ENCODE data around the gene PRDM16.

Gene PRDM16

GRCh38 chr1:3433596-3434320 is 364.8 kb downstream of the PRDM16 start:
- DNase-seq (ENCODE audit: low read depth): no peak

GRCh38 chr1:3434406-3435110 is 365.6 kb downstream of the PRDM16 start:
- DNase-seq (ENCODE audit: low read depth): no peak

- DNase-seq (ENCODE audit: low read depth): no peak
Measured at GRCh38 chr1:3435666-3436065, 366.7 kb downstream of the PRDM16 start.

GRCh38 chr1:3436451-3436850 is 367.4 kb downstream of the PRDM16 start:
- no peak for DNase-seq (ENCODE audit: low read depth)

- no peak for DNase-seq (ENCODE audit: low read depth)
Measured at GRCh38 chr1:3436901-3437300, 367.9 kb downstream of the PRDM16 start.

- no peak for DNase-seq (ENCODE audit: low read depth)
Measured at GRCh38 chr1:3438661-3439180, 369.7 kb downstream of the PRDM16 start.

- DNase-seq (ENCODE audit: low read depth): no peak
Measured at GRCh38 chr1:3439346-3440299, 370.6 kb downstream of the PRDM16 start.

- no peak for DNase-seq (ENCODE audit: low read depth)
Measured at GRCh38 chr1:3440300-3440681, 371.3 kb downstream of the PRDM16 start.

- DNase-seq (ENCODE audit: low read depth): no peak
Measured at GRCh38 chr1:3440711-3441409, 371.9 kb downstream of the PRDM16 start.

- DNase-seq (ENCODE audit: low read depth): no peak
Measured at GRCh38 chr1:3441410-3441847, 372.4 kb downstream of the PRDM16 start.

GRCh38 chr1:3441880-3442279 is 372.9 kb downstream of the PRDM16 start:
- no peak for DNase-seq (ENCODE audit: low read depth)

- no peak for DNase-seq (ENCODE audit: low read depth)
Measured at GRCh38 chr1:3442331-3442730, 373.3 kb downstream of the PRDM16 start.

GRCh38 chr1:3442901-3443300 is 373.9 kb downstream of the PRDM16 start:
- no peak for DNase-seq (ENCODE audit: low read depth)

- DNase-seq (ENCODE audit: low read depth): no peak
Measured at GRCh38 chr1:3443807-3444206, 374.8 kb downstream of the PRDM16 start.

- no peak for DNase-seq (ENCODE audit: low read depth)
Measured at GRCh38 chr1:3444298-3444697, 375.3 kb downstream of the PRDM16 start.

GRCh38 chr1:3444736-3445135 is 375.7 kb downstream of the PRDM16 start:
- DNase-seq (ENCODE audit: low read depth): no peak

GRCh38 chr1:3450202-3450863 is 381.3 kb downstream of the PRDM16 start:
- no peak for DNase-seq (ENCODE audit: low read depth)

- no peak for DNase-seq (ENCODE audit: low read depth)
Measured at GRCh38 chr1:3450983-3451382, 382.0 kb downstream of the PRDM16 start.

GRCh38 chr1:3451994-3452865 is 383.2 kb downstream of the PRDM16 start:
- DNase-seq (ENCODE audit: low read depth): no peak

GRCh38 chr1:3452866-3453175 is 383.8 kb downstream of the PRDM16 start:
- DNase-seq (ENCODE audit: low read depth): no peak

All from fibroblast of the conjunctiva (primary cell).